Measurements from ENCODE around the gene LRRC3C.

GRCh38 chr17:39939106-39939505, 11.6 kb downstream of the LRRC3C start:
- TF ChIP-seq EP300 (IDR thresholded peaks at IDR 0.05; ENCODE audit: borderline replicate concordance) (no peak), TEAD4 (IDR thresholded peaks at IDR 0.05) (no peak), RAD21 (IDR thresholded peaks at IDR 0.05; ENCODE audit: low read depth) (no peak), REST (IDR thresholded peaks at IDR 0.05; ENCODE audit: low read depth) (no peak)
